Mucosa of descending colon (tissue), 3 donors: ENCODE data around the gene TEKT5. TPM values are rescaled to one million over a fixed set of nuclear protein-coding genes. Genes with fewer than 3 reads are reported as not detected.

Source experiments
- ATAC-seq: fragments of 200-7000 bp; cut with Tn5 transposase; one replicate; pipeline ENCODE4 v1.9.1; 2020; ENCODE audit warnings: mild to moderate bottlenecking, moderate library complexity
- DNase-seq, 3 donors: peaks; one replicate each; pipeline ENCODE4 v3.0.0-alpha.2; 2020
- H3K36me3 ChIP-seq: fragments of 200-600 bp; one replicate; pipeline ENCODE4 v1.8.0; 2021; ENCODE audit warnings: low read depth, mild to moderate bottlenecking
- H3K4me1 ChIP-seq: fragments of 200-600 bp; one replicate; pipeline ENCODE4 v1.8.0; 2021; ENCODE audit warnings: low read depth, mild to moderate bottlenecking
- H3K4me3 ChIP-seq: fragments of 200-600 bp; one replicate; pipeline ENCODE4 v1.8.0; 2021; ENCODE audit warnings: mild to moderate bottlenecking
- H3K9me3 ChIP-seq: fragments of 200-600 bp; one replicate; pipeline ENCODE4 v1.8.0; 2021; ENCODE audit warnings: mild to moderate bottlenecking
- intact Hi-C, 2 donors: fragments of 100-400 bp; cut with DNase I in 1 of 2; cut with micrococcal nuclease in 1 of 2; formaldehyde crosslinking; loops; one replicate each; pipeline versions ENCODE4 v1.11.0 to v1.11.1; 2022; cut with DNase I, micrococcal nuclease
- total RNA-seq, 3 donors: library from RNA; stranded (reverse); fragmentation: NEBNext Ultra II Directional in 2 of 3; extraction: Animal tissue kit (Norgen Biotek cat#: 25700) in 2 of 3; gene quantifications; one replicate each; pipeline versions ENCODE4 v1.2.1 to v1.2.4, GENCODE V29; 2021 to 2023
- TF ChIP-seq, protein P1 (sequence below): fragments of 200-600 bp; IDR thresholded peaks from one replicate; pipeline ENCODE4 v1.8.0; 2022; ENCODE audit warnings: antibody characterized with exemption, mild to moderate bottlenecking
- donor health status: DM: no; HTN: no; CAD: no; lungs with moderate emphysema.
- donor health status: DM: no; HTN: no; CAD: no.
- donor health status: DM: no; HTN: yes; CAD: no.

The TEKT5 gene
- total RNA-seq, 3 donors from 2014 or later: 0.28 to 0.90 (median 0.46) TPM

DNA sequence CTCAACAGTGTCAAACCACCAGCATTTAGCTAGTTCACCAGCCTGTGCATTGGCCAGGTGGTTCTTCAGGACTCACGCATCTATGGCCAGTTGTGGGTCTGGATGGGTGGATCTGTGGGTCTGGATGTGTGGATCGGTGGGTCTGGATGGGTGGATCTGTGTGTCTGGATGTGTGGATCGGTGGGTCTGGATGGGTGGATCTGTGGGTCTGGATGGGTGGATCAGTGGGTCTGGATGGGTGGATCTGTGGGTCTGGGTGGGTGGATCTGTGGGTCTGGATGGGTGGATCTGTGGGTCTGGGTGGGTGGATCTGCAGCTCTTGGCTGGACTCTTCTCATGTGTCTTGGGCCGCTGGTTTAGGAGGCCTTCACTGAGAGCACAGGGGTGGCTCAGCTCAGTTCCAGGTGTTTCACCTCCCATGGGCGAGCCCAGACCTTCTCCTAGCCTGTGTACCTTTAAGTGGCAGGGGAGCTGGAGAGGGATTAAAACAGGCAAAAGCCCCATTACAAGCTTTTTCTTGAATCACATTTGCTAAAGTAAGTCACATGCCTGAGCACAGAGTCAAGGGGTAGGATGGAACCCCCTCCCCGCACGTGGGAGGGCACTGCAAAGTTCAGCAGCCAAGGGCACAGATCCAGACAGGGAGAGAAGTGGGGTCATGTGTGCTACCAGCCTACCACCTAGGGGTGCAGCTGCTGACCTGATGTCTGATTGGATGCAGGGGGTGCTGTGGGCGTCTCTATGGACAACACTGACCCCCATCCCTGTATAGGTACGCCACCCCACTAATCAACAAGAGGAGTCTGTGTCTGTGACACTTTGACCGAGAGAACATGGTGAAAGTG is 45.5 kb upstream of the TEKT5 start:
- TF ChIP-seq, protein P1, sequence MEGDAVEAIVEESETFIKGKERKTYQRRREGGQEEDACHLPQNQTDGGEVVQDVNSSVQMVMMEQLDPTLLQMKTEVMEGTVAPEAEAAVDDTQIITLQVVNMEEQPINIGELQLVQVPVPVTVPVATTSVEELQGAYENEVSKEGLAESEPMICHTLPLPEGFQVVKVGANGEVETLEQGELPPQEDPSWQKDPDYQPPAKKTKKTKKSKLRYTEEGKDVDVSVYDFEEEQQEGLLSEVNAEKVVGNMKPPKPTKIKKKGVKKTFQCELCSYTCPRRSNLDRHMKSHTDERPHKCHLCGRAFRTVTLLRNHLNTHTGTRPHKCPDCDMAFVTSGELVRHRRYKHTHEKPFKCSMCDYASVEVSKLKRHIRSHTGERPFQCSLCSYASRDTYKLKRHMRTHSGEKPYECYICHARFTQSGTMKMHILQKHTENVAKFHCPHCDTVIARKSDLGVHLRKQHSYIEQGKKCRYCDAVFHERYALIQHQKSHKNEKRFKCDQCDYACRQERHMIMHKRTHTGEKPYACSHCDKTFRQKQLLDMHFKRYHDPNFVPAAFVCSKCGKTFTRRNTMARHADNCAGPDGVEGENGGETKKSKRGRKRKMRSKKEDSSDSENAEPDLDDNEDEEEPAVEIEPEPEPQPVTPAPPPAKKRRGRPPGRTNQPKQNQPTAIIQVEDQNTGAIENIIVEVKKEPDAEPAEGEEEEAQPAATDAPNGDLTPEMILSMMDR: no peak
- intact Hi-C loops: loop anchor here (5.0 to 10.0 kb wide), 3 partner anchors 182 to 485 kb away; no protein-coding TSS in a partner anchor
- Histone ChIP-seq H3K4me3 (no peak overlapping the region), H3K9me3 (no peaks in the 10 kb centered on the region), H3K36me3 (no peaks in the 10 kb centered on the region), H3K4me1 (peaks cover 4% of the 10 kb centered on the region)
- ATAC-seq: no peak
- no peak for DNase-seq

DNA sequence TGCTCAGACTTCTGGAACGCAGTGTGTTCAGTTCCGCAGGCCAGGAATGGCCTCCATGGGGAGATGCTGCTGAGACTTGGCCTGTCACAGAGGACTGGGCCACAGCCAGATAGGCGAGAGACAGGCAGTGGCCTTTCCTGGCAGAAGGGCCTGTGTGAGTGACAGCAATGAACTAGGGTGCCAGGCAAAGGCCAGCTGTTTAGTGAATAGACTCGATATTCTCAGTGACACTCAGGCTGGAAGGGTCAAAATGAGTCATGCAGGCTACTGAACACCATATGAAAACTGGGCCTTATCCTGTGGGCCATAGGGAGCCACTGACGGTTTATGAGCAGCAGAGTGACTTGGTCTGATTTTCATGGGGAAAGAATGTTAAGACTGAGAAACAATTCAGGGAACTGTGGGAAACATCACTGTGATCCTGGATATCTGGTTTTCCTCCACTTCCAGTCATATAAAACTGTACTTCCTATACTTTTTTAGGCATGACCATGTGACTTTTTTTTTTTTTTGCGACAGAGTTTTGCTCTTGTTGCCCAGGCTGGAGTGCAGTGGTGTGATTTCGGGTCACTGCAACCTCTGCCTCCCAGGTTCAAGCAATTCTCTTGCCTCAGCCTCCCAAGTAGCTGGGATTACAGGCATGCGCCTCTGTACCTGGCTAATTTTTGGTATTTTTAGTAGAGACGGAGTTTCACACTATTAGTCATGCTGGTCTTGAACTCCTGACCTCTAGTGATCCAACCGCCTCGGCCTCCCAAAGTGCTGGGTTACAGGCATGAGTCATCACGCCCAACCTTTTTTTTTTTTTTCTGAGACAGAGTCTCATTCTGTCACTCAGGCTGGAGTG is 43.7 kb upstream of the TEKT5 start:
- Histone ChIP-seq H3K9me3 (no peaks in the 10 kb centered on the region), H3K36me3 (no peaks in the 10 kb centered on the region), H3K4me1 (no peaks in the 10 kb centered on the region), H3K4me3 (no peak overlapping the region)
- TF ChIP-seq, protein P1: no peak
- ATAC-seq: peak; percentile 43
- intact Hi-C loops: loop anchor here (5.0 to 10.0 kb wide), 2 partner anchors 216 to 484 kb away; no protein-coding TSS in a partner anchor
- DNase-seq: no peak

DNA sequence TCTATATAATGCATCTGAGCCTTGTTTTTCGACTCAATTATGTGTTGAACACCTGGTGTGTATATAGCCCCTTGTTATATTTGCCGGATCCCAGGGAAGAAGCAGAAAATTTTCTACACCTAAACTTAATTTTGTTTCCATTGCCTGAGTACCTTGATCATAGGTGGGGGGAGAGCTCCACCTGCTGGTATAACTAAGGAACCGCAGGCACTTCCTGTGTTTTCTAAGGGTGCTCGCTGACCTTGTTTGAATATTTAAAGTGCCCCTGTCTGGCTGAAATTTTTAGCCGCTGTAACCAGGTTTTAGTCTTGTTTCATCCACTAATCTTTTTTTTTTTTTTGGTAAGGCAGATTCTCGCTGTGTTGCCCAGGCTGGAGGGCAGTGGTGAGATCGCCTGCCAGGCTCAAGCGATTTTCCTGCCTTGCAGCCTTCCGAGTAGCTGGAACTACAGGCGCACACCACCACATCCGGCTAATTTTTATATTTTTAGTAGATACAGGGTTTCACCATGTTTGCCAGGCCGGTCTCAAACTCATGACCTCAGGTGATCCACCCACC is 42.4 kb upstream of the TEKT5 start:
- Histone ChIP-seq H3K9me3 (no peaks in the 10 kb centered on the region), H3K4me1 (no peaks in the 10 kb centered on the region), H3K36me3 (no peaks in the 10 kb centered on the region), H3K4me3 (no peak overlapping the region)
- ATAC-seq (peak; percentile 94), DNase-seq (peak in 1 of 3 donors; percentile 73)
- TF ChIP-seq, protein P1: peak; percentile 84
- intact Hi-C loops: loop anchor here (2.0 to 10.0 kb wide), 3 partner anchors 215 to 482 kb away; no protein-coding TSS in a partner anchor

DNA sequence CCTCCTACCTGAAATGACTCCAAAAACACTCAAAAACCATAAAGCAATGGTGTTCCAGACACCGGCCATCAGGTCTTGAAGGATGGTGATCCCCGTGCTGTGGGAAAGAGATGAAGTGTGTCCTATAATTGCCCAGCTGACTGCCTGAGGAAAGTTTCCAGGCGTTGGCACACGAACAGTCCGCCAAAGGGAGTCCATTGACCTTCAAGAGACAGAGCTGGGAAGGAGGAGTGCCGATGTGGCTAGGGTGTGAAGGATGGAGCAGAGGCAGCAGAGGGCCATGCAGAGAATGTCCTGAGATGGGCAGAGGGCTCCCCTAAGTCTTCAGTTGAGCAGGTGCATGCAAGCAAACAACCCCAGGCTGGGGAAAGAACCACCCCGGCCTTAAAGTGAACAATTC is 37.1 kb upstream of the TEKT5 start:
- no peak overlapping the region for H3K4me3 ChIP-seq
- H3K9me3 ChIP-seq: no peaks in the 10 kb centered on the region
- no peaks in the 10 kb centered on the region for H3K4me1 ChIP-seq
- no peak for ATAC-seq
- no peaks in the 10 kb centered on the region for H3K36me3 ChIP-seq
- TF ChIP-seq, protein P1: no peak
- no peak for DNase-seq
- intact Hi-C loops: loop anchor here (10.0 kb wide), 1 partner anchor 477 kb away; no protein-coding TSS in a partner anchor
